ENCODE data around the gene VAV1.

Gene VAV1

DNA sequence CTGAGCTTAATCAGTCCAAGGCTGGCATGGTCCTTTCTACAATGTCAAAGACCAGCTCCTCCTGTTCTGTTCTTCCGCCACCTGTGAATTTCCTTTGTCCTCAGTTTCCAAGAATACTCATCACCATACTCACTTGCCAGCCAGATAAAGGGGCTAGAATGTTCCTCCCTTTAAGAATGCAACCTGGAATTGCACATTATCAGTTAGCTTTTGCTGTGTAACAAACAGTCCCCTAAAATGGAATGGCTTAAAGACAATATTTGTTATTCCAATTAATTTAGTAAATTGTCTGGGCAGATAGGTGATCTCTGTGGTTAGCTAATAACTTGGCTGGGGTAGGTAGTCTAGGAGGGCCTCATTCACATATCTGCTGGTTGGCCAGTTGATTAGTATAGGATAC, 36.0 kb downstream of the VAV1 start:
- H3K4me3 ChIP-seq: no peak overlapping the region
- H3K36me3 ChIP-seq: peaks cover 68 to 92% (median 81%) of the 10 kb centered on the region in 11 experiments
- H3K9ac ChIP-seq: no peak overlapping the region
- no peak overlapping the region for H3K27ac ChIP-seq
- H3K4me2 ChIP-seq: no peak overlapping the region
- no peak for TF ChIP-seq Cebpa-rat (IDR thresholded peaks at IDR 0.05)
- no peaks in the 10 kb centered on the region for H3K27me3 ChIP-seq
- H4K20me1 ChIP-seq: peaks cover 0 to 93% (median 36%) of the 10 kb centered on the region in 11 experiments; a peak in 16 of 22 replicates
- H3K9me3 ChIP-seq (replicated peaks in 1 of 11): peaks cover 0 to 50% (median 34%) of the 10 kb centered on the region in 11 experiments; a peak in 18 of 22 replicates
- H3K4me1 ChIP-seq: peaks cover 31 to 71% (median 37%) of the 10 kb centered on the region in 10 experiments

DNA sequence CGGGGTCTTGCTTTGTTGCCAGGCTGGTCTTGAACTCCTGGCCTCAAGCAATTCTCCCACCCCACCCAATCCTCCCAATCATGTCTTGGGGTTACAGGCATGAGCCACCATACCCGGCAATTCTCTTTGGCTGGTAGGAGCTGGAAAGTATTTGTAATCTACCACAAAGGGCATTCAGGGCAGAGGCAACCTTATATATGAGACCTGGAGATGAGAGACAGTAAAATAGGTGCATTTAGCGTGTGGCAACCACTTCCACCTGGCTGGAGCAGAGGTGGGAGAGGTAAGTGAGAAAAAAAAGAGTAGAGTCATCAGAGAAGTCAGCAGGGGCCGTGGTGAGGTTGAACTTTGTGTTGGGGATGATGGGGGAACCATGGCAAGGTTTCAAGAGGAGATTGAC, 36.8 kb downstream of the VAV1 start:
- Histone ChIP-seq H3K9ac (no peak overlapping the region), H3K4me3 (no peak overlapping the region), H3K4me1 (peaks cover 28 to 71% (median 37%) of the 10 kb centered on the region in 10 experiments), H3K27me3 (no peaks in the 10 kb centered on the region), H3K9me3 (replicated peaks in 1 of 11) (peaks cover 0 to 50% (median 34%) of the 10 kb centered on the region in 11 experiments; a peak in 18 of 22 replicates), H3K36me3 (peaks cover 68 to 88% (median 82%) of the 10 kb centered on the region in 11 experiments), H3K4me2 (0 out of 22 replicates have a peak overlapping the region, but pooled peaks of 1 of the 11 experiments have one; percentile 8), H4K20me1 (peaks cover 0 to 98% (median 44%) of the 10 kb centered on the region in 11 experiments; a peak in 16 of 22 replicates), H3K27ac (no peak overlapping the region)
- TF ChIP-seq Cebpa-rat (IDR thresholded peaks at IDR 0.05): no peak

DNA sequence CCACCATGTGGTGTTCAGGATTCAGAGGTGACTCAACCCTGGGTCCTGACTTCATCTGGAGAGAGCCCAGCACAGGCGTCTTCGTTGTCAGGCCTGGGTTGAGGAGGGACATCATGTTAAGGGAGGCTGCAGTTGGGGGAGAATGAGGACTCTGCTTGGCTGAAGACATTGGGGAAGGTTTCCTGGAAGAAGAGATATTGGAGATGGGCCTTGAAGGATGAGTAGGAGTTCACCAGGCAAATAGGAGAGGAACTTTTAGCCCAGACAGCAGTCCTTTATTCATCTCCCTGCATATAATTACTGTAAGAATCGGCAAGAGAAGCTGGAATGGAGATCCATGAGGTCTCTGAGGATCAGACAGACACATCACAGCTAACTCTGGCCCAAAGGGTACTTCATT, 38.9 kb downstream of the VAV1 start:
- H3K9ac ChIP-seq: no peak overlapping the region
- no peak overlapping the region for H3K27ac ChIP-seq
- H3K36me3 ChIP-seq: peaks cover 68 to 90% (median 85%) of the 10 kb centered on the region in 11 experiments
- peaks cover 13 to 70% (median 19%) of the 10 kb centered on the region in 10 experiments; a peak in 18 of 20 replicates for H3K4me1 ChIP-seq
- TF ChIP-seq Cebpa-rat (IDR thresholded peaks at IDR 0.05): no peak
- H3K9me3 ChIP-seq (replicated peaks in 1 of 11): peaks cover 0 to 47% (median 31%) of the 10 kb centered on the region in 11 experiments; a peak in 18 of 22 replicates
- H4K20me1 ChIP-seq: peaks cover 10 to 100% (median 60%) of the 10 kb centered on the region in 11 experiments; a peak in 19 of 22 replicates
- H3K27me3 ChIP-seq: no peaks in the 10 kb centered on the region
- H3K4me3 ChIP-seq: no peak overlapping the region
- no peak overlapping the region for H3K4me2 ChIP-seq

DNA sequence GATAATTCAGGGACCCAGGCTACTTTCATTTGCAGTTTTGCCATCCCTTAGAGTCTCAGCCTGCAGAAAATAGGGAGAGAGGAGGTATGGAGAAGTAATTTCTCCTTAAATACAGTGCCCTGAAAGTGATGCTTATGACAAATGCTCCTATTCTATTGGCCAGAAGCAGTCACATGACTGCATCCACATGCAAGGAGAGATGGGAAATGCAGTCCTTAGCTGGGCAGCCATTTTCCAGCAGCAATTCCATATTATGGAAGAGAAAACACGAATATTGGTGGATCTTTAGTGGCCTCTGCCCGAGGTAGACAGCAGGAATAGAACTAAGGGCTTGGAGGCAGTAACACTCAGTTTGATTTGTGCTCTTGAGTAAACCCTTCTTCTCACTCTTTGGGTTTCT, 39.4 kb downstream of the VAV1 start:
- H3K27me3 ChIP-seq: no peaks in the 10 kb centered on the region
- H3K4me2 ChIP-seq: peak overlapping the region in 3 of 11 experiments; percentile 14 to 67 (median 16); a peak in 3 of 22 replicates
- H3K4me1 ChIP-seq: peaks cover 13 to 70% (median 19%) of the 10 kb centered on the region in 10 experiments; a peak in 18 of 20 replicates
- 0 out of 22 replicates have a peak overlapping the region, but pooled peaks of 1 of the 11 experiments have one; percentile 16 for H3K27ac ChIP-seq
- no peak overlapping the region for H3K4me3 ChIP-seq
- H3K9me3 ChIP-seq (replicated peaks in 1 of 11): peaks cover 0 to 47% (median 28%) of the 10 kb centered on the region in 11 experiments; a peak in 18 of 22 replicates
- no peak for TF ChIP-seq Cebpa-rat (IDR thresholded peaks at IDR 0.05)
- H4K20me1 ChIP-seq: peaks cover 10 to 100% (median 61%) of the 10 kb centered on the region in 11 experiments; a peak in 19 of 22 replicates
- no peak overlapping the region for H3K9ac ChIP-seq
- H3K36me3 ChIP-seq: peaks cover 68 to 90% (median 85%) of the 10 kb centered on the region in 11 experiments

DNA sequence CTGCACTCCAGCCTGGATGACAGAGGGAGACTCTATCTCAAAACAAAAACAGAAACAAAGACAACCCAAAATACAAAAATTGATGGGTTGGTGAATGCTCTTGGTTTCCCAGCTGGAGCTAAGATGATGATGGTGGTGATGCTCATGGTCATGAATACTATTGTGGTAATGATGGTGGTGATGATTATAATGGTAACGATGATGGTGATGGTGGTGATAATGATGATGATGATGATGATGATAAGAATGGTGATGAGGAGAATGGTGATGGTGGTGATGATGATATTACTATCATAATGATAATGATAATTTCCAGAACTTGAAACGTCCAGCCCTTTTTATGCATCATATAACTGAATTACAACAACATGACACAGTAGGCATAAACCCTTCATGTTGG, 40.1 kb downstream of the VAV1 start:
- Histone ChIP-seq H3K27ac (peak overlapping the region in 2 of 11 experiments; percentile 5 to 21; a peak in 1 of 22 replicates), H3K9me3 (replicated peaks in 1 of 11) (peaks cover 0 to 50% (median 33%) of the 10 kb centered on the region in 11 experiments; a peak in 18 of 22 replicates), H4K20me1 (peaks cover 10 to 100% (median 67%) of the 10 kb centered on the region in 11 experiments; a peak in 19 of 22 replicates), H3K36me3 (peaks cover 68 to 90% (median 85%) of the 10 kb centered on the region in 11 experiments), H3K9ac (no peak overlapping the region), H3K4me3 (no peak overlapping the region), H3K27me3 (no peaks in the 10 kb centered on the region), H3K4me2 (peak overlapping the region in 6 of 11 experiments; percentile 8 to 67 (median 17); a peak in 6 of 22 replicates), H3K4me1 (peaks cover 13 to 68% (median 19%) of the 10 kb centered on the region in 10 experiments; a peak in 18 of 20 replicates)
- TF ChIP-seq Cebpa-rat (IDR thresholded peaks at IDR 0.05): no peak

DNA sequence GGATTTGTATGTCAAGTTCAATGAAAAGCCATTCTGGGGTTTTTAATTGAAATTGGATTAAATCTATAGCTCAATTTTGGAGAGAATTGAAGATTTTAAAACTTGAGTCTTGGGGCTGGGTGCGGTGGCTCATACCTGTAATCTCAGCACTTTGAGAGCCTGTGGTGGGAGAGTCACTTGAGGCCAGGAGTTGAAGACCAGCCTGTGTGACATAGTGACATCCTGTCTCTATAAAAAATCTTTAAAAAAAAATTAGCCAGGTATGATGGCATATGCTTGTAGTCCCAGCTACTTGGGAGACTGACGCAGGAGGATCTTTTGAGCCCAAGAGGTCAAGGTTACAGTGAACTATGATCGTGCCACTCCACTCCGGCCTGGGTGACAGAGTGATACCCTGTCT, 41.2 kb downstream of the VAV1 start:
- Histone ChIP-seq H3K9me3 (replicated peaks in 1 of 11) (peaks cover 0 to 51% (median 37%) of the 10 kb centered on the region in 11 experiments; a peak in 20 of 22 replicates), H4K20me1 (peaks cover 10 to 100% (median 67%) of the 10 kb centered on the region in 11 experiments; a peak in 19 of 22 replicates), H3K27me3 (no peaks in the 10 kb centered on the region), H3K4me1 (peaks cover 13 to 68% (median 19%) of the 10 kb centered on the region in 10 experiments; a peak in 18 of 20 replicates), H3K36me3 (peaks cover 68 to 90% (median 85%) of the 10 kb centered on the region in 11 experiments), H3K4me2 (peak overlapping the region in 9 of 11 experiments; percentile 4 to 67 (median 14); a peak in 14 of 22 replicates), H3K27ac (peak overlapping the region in 6 of 11 experiments; percentile 10 to 34 (median 17); a peak in 4 of 22 replicates), H3K9ac (no peak overlapping the region), H3K4me3 (no peak overlapping the region)
- no peak for TF ChIP-seq Cebpa-rat (IDR thresholded peaks at IDR 0.05)

DNA sequence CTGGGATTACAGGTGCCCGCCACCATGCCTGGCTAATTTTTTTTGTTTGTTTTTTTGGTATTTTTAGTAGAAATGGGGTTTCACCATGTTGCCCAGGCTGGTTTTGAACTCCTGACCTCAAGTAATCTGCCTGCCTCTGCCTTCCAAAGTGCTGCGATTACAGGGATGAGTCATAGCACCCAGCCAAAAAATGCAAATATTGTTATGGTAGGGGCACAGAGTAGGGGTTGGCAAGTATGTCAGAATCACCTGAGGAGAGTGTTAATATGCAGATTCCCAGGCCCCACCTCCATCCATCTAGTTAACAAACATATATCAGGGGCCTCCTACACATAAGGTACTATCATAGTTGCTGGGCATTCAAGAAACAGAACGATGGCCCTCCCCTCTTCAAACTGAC, 44.7 kb downstream of the VAV1 start:
- TF ChIP-seq Cebpa-rat (IDR thresholded peaks at IDR 0.05): no peak
- Histone ChIP-seq H3K9me3 (replicated peaks in 1 of 11) (peaks cover 16 to 51% (median 41%) of the 10 kb centered on the region in 11 experiments; a peak in 21 of 22 replicates), H3K27me3 (no peaks in the 10 kb centered on the region), H3K9ac (no peak overlapping the region), H3K4me3 (no peak overlapping the region), H3K4me1 (peaks cover 13 to 50% (median 19%) of the 10 kb centered on the region in 10 experiments; a peak in 18 of 20 replicates), H3K36me3 (peaks cover 77 to 90% (median 87%) of the 10 kb centered on the region in 11 experiments), H4K20me1 (peaks cover 21 to 100% (median 67%) of the 10 kb centered on the region in 11 experiments; a peak in 19 of 22 replicates), H3K4me2 (no peak overlapping the region), H3K27ac (no peak overlapping the region)

DNA sequence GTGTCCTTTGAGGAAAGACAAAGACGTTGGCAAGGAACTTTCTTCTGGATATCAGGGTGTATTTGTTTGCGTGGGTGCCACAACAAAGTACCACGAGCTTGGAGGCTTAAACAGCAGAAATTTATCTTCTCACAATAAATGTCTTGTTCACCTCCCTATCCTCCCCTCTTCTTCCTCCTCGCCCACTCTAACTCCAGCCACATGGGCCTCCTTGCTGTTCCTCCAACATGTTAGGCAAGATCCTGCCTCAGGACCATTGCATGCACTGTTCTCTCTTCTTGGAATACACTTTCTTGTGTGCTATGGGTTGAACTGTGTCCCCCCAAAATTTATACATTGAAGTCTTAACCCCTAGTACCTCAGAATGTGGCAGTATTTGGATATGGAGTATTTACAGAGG, 45.7 kb downstream of the VAV1 start:
- Histone ChIP-seq H3K4me3 (no peak overlapping the region), H3K9me3 (replicated peaks in 1 of 11) (peaks cover 16 to 45% (median 37%) of the 10 kb centered on the region in 11 experiments; a peak in 21 of 22 replicates), H3K4me1 (peaks cover 7 to 39% (median 13%) of the 10 kb centered on the region in 10 experiments; a peak in 18 of 20 replicates), H3K27ac (no peak overlapping the region), H3K27me3 (no peaks in the 10 kb centered on the region), H3K36me3 (peaks cover 77 to 88% (median 84%) of the 10 kb centered on the region in 11 experiments), H3K4me2 (no peak overlapping the region; a peak in 1 of 22 replicates), H4K20me1 (peaks cover 21 to 97% (median 62%) of the 10 kb centered on the region in 11 experiments; a peak in 19 of 22 replicates), H3K9ac (no peak overlapping the region)
- no peak for TF ChIP-seq Cebpa-rat (IDR thresholded peaks at IDR 0.05)

DNA sequence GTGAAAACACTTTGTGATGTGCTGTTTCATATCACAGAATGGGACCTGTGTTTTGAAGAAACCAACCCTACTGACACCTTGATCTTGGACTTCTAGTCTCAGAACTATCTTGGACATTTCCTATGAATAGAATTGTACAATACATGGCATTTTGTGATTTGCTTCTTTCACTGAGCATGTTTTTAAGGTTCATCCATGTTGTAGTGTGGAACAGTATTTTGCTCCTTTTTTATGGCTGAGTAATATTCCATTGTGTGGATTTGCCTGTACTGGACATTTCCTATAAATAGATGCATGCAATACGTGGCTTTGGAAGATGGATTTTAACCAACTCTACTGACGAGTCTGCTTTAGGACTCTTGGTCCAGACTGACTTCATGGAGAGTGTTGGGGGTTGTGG, 46.8 kb downstream of the VAV1 start:
- Histone ChIP-seq H3K4me3 (no peak overlapping the region), H4K20me1 (peaks cover 21 to 97% (median 59%) of the 10 kb centered on the region in 11 experiments; a peak in 19 of 22 replicates)

More for the DNA sequence above, 46.8 kb downstream of the VAV1 start:
- no peak overlapping the region for H3K27ac ChIP-seq
- H3K27me3 ChIP-seq: no peaks in the 10 kb centered on the region
- peaks cover 0 to 28% (median 2%) of the 10 kb centered on the region in 10 experiments; a peak in 11 of 20 replicates for H3K4me1 ChIP-seq
- H3K36me3 ChIP-seq: peaks cover 88 to 95% (median 93%) of the 10 kb centered on the region in 11 experiments
- H3K4me2 ChIP-seq: no peak overlapping the region
- peaks cover 16 to 45% (median 37%) of the 10 kb centered on the region in 11 experiments; a peak in 21 of 22 replicates for H3K9me3 ChIP-seq (replicated peaks in 1 of 11)
- H3K9ac ChIP-seq: no peak overlapping the region
- TF ChIP-seq Cebpa-rat (IDR thresholded peaks at IDR 0.05): no peak
